ENCODE data around the gene YTHDF1. TPM values are rescaled to one million over a fixed set of nuclear protein-coding genes. Genes with fewer than 3 reads are reported as not detected.

Gene YTHDF1
- total RNA-seq, 6 donors from 2014 or later = 29.3 to 42.1 (median 31.6) TPM

GRCh38 chr20:63190828-63191227, 25.1 kb downstream of the YTHDF1 start:
- TF ChIP-seq CTCF (IDR thresholded peaks at IDR 0.05) = no peak
- no peak for TF ChIP-seq POLR2AphosphoS5 (IDR thresholded peaks at IDR 0.05)
- no peak for TF ChIP-seq POLR2A (IDR thresholded peaks at IDR 0.05)
- no peak for TF ChIP-seq EP300 (IDR thresholded peaks at IDR 0.05)
- Histone ChIP-seq H3K27ac (no peak overlapping the region), H3K36me3 (peaks cover 5 to 15% (median 13%) of the 10 kb centered on the region in 4 donors), H3K9me3 (no peaks in the 10 kb centered on the region), H3K4me3 (no peak overlapping the region), H3K27me3 (no peaks in the 10 kb centered on the region), H3K4me1 (no peaks in the 10 kb centered on the region)
- 85 to 89% methylated on average over 9 to 20 of the region's 20 CpGs for WGBS, 2 donors
- DNase-seq (no peak), ATAC-seq (ENCODE audit: low FRiP score in 2 of 2) (no peak)

GRCh38 chr20:63189846-63190559, 25.9 kb downstream of the YTHDF1 start:
- TF ChIP-seq EP300 (IDR thresholded peaks at IDR 0.05) = no peak
- H3K9me3 ChIP-seq = no peaks in the 10 kb centered on the region
- ATAC-seq (ENCODE audit: low FRiP score in 2 of 2) (no peak), DNase-seq (no peak)
- H3K27ac ChIP-seq = no peak overlapping the region
- WGBS, 2 donors = 83 to 93% methylated on average over 9 to 16 of the region's 17 CpGs
- H3K4me3 ChIP-seq = no peak overlapping the region
- H3K4me1 ChIP-seq = no peaks in the 10 kb centered on the region
- H3K27me3 ChIP-seq = no peaks in the 10 kb centered on the region
- H3K36me3 ChIP-seq = peaks cover 0 to 7% (median 5%) of the 10 kb centered on the region in 4 donors

GRCh38 chr20:63189322-63189642, 26.6 kb downstream of the YTHDF1 start:
- ATAC-seq (ENCODE audit: low FRiP score in 2 of 2) = no peak
- Histone ChIP-seq H3K36me3 (no peaks in the 10 kb centered on the region), H3K4me3 (no peak overlapping the region), H3K4me1 (no peaks in the 10 kb centered on the region), H3K9me3 (no peaks in the 10 kb centered on the region), H3K27ac (no peak overlapping the region), H3K27me3 (no peaks in the 10 kb centered on the region)
- no peak for DNase-seq
- TF ChIP-seq POLR2A (IDR thresholded peaks at IDR 0.05) (no peak), CTCF (IDR thresholded peaks at IDR 0.05) (no peak), EP300 (IDR thresholded peaks at IDR 0.05) (no peak), POLR2AphosphoS5 (IDR thresholded peaks at IDR 0.05) (no peak)
- 87 to 96% methylated on average over 4 to 5 of the region's 5 CpGs for WGBS, 2 donors

GRCh38 chr20:63188641-63189321, 27.1 kb downstream of the YTHDF1 start:
- peak in 1 of 2 donors; percentile 46 for DNase-seq
- no peaks in the 10 kb centered on the region for H3K36me3 ChIP-seq
- WGBS, 2 donors = 61 to 72% methylated on average over 12 to 15 of the region's 15 CpGs

GRCh38 chr20:63188159-63188442, 27.8 kb downstream of the YTHDF1 start:
- H3K4me3 ChIP-seq = no peak overlapping the region
- ATAC-seq (ENCODE audit: low FRiP score in 2 of 2) = no peak
- H3K27me3 ChIP-seq = no peaks in the 10 kb centered on the region
- 80 to 87% methylated on average over 4 to 13 of the region's 13 CpGs for WGBS, 2 donors
- DNase-seq = peak in 1 of 2 donors; percentile 57
- no peaks in the 10 kb centered on the region for H3K9me3 ChIP-seq
- TF ChIP-seq POLR2AphosphoS5 (IDR thresholded peaks at IDR 0.05) = no peak
- no peak for TF ChIP-seq POLR2A (IDR thresholded peaks at IDR 0.05)
- no peak for TF ChIP-seq EP300 (IDR thresholded peaks at IDR 0.05)
- TF ChIP-seq CTCF (IDR thresholded peaks at IDR 0.05) = no peak
- H3K36me3 ChIP-seq = no peaks in the 10 kb centered on the region
- no peak overlapping the region for H3K27ac ChIP-seq
- no peaks in the 10 kb centered on the region for H3K4me1 ChIP-seq

More at GRCh38 chr20:63188641-63189321, 27.1 kb downstream of the YTHDF1 start:
- H3K4me3 ChIP-seq = no peak overlapping the region
- H3K9me3 ChIP-seq = no peaks in the 10 kb centered on the region
- H3K4me1 ChIP-seq = no peaks in the 10 kb centered on the region
- TF ChIP-seq POLR2A (IDR thresholded peaks at IDR 0.05) (no peak), CTCF (IDR thresholded peaks at IDR 0.05) (no peak), POLR2AphosphoS5 (IDR thresholded peaks at IDR 0.05) (no peak), EP300 (IDR thresholded peaks at IDR 0.05) (no peak)
- no peak for ATAC-seq (ENCODE audit: low FRiP score in 2 of 2)
- no peak overlapping the region for H3K27ac ChIP-seq
- H3K27me3 ChIP-seq = no peaks in the 10 kb centered on the region

All from upper lobe of left lung (tissue), 6 donors.